Lower leg skin (tissue), 4 donors: ENCODE results near the gene SORCS2. TPM values are rescaled to one million over a fixed set of nuclear protein-coding genes. Genes with fewer than 3 reads are reported as not detected.

ENCODE experiments used
- DNase-seq, 2 donors: peaks; one replicate each; pipeline ENCODE4 v3.0.0-alpha.2; 2019; ENCODE audit warnings: low spot score in 2 of 2
- H3K4me3 ChIP-seq: fragments of 200-600 bp; sonication (generic); 2 replicates; pipeline ENCODE4 v1.5.1; 2017; ENCODE audit warnings: mild to moderate bottlenecking, low read depth; ENCODE audit not compliant: poor library complexity, severe bottlenecking
- POLR2A ChIP-seq, 2 donors: fragments of 450-650 bp; IDR thresholded peaks; one replicate each; pipeline ENCODE4 v1.6.1; 2016 to 2017; ENCODE audit warnings: antibody characterized with exemption in 2 of 2, mild to moderate bottlenecking in 1 of 2, moderate library complexity in 1 of 2
- WGBS, 2 donors: methylation state at CpG; one replicate each; pipeline ENCODE4 v1.1.5; 2018; 5-methylcytosine and 5-hydroxymethylcytosine counted together
- intact Hi-C: fragments of 100-400 bp; cut with DNase I; formaldehyde crosslinking; loops from one replicate; pipeline ENCODE4 v1.15.0; 2023; ENCODE audit warnings: low total_unique reads
- total RNA-seq, 4 donors: library from RNA; depleted of rRNA; stranded (reverse); fragments of >200 nt; gene quantifications; one replicate each; pipeline ENCODE4 v1.1.0, GENCODE V29; 2016
- TF ChIP-seq, protein P1 (sequence below), 3 donors: fragments of 450-650 bp; IDR thresholded peaks; one replicate each; pipeline ENCODE4 v1.5.1; 2016; ENCODE audit warnings: antibody characterized with exemption in 3 of 3, mild to moderate bottlenecking in 3 of 3, moderate library complexity in 2 of 3

Gene SORCS2
- total RNA-seq, 4 donors from 2014 or later = 1.1 to 6.4 (median 1.5) TPM

GRCh38 chr4:7398104-7398423 is 205.7 kb downstream of the SORCS2 start:
- H3K4me3 ChIP-seq = no peak overlapping the region
- 31 to 46% methylated on average over 6 of the region's 6 CpGs for WGBS, 2 donors
- TF ChIP-seq POLR2A (IDR thresholded peaks at IDR 0.05) = no peak
- TF ChIP-seq, protein P1, sequence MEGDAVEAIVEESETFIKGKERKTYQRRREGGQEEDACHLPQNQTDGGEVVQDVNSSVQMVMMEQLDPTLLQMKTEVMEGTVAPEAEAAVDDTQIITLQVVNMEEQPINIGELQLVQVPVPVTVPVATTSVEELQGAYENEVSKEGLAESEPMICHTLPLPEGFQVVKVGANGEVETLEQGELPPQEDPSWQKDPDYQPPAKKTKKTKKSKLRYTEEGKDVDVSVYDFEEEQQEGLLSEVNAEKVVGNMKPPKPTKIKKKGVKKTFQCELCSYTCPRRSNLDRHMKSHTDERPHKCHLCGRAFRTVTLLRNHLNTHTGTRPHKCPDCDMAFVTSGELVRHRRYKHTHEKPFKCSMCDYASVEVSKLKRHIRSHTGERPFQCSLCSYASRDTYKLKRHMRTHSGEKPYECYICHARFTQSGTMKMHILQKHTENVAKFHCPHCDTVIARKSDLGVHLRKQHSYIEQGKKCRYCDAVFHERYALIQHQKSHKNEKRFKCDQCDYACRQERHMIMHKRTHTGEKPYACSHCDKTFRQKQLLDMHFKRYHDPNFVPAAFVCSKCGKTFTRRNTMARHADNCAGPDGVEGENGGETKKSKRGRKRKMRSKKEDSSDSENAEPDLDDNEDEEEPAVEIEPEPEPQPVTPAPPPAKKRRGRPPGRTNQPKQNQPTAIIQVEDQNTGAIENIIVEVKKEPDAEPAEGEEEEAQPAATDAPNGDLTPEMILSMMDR (IDR thresholded peaks at IDR 0.05) = no peak
- intact Hi-C loops = no loop called here
- peak in 1 of 2 donors; percentile 70 for DNase-seq

DNA sequence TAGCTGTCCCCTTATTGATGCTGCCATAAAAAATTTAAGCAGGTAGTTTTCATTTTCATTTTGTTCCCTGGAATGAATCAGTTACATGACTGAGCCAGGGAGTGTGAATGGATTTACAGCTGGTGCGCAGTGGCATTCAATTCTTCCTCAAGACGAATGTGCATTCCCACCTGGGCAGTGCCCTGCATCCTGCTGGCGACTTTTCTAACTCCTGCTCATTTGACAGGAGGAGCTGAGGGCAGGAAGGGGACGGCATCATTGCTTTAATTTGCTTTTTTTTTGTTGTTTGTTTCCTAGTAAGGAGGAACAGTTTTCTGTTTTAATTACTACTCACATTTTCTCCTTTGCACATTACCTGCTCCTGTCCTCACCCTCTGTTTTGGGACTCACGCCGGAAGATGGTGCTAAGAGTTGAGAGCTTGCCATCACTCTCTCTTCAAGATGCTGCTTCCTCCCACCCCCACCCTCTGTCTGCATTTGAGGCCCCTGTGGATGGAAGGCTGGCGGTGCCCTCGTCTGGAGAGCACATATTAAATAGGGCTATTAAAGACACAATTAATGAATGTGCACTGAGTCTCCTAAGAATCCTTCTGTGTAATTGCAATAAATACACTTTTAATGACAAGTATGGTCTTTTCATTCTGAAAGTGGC is 206.6 kb downstream of the SORCS2 start:
- intact Hi-C loops = no loop called here
- no peak for TF ChIP-seq POLR2A (IDR thresholded peaks at IDR 0.05)
- TF ChIP-seq, protein P1 (IDR thresholded peaks at IDR 0.05) = no peak
- H3K4me3 ChIP-seq = no peak overlapping the region
- DNase-seq = no peak
- 70 to 77% methylated on average over 8 of the region's 8 CpGs for WGBS, 2 donors

DNA sequence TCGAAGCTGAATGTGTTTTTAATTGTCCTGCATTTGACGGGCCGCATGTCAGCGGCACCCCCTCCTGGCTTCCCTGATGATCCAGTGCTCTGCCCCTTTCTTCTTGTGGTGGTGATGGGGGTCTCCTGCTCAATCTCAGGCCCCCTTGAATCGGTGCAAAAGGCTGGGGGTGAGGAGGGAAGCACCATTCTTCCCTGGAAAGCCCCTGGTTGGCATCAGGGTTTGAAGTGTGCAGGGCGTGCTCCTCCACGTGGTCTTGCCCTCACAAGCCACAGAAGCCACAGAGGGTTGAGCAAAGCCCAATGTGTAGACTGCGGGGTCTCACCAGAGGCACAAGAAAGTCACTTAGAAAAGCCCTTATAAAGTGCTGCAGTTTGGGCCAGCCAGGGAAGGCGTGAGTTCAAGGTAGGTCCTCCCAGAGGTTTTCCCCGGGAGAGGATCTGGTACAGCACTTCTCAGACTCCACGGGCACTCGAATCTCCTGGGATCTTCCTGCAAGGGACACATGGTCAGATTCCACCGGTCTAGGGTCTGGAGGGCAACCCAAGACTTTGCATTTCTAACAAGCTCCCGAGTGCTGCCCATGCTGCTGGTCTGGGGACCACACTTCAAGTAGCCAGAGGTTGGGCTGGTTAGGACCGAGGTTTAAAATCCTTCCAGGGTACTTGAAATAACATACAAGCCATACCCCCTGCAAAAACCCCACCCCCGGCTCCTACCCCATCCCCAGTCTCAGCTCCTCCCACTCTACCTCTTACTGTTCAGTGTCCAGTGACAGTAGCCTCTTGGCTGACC is 207.3 kb downstream of the SORCS2 start:
- intact Hi-C loops = no loop called here
- 83 to 88% methylated on average over 16 of the region's 16 CpGs for WGBS, 2 donors
- DNase-seq = no peak
- no peak for TF ChIP-seq POLR2A (IDR thresholded peaks at IDR 0.05)
- TF ChIP-seq, protein P1 (IDR thresholded peaks at IDR 0.05) = no peak
- no peak overlapping the region for H3K4me3 ChIP-seq

GRCh38 chr4:7400671-7401298 is 208.4 kb downstream of the SORCS2 start:
- intact Hi-C loops = no loop called here
- no peak overlapping the region for H3K4me3 ChIP-seq
- TF ChIP-seq, protein P1 (IDR thresholded peaks at IDR 0.05) = no peak
- no peak for TF ChIP-seq POLR2A (IDR thresholded peaks at IDR 0.05)
- DNase-seq = no peak
- WGBS, 2 donors = 82 to 84% methylated on average over 2 of the region's 2 CpGs

GRCh38 chr4:7402526-7402925 is 210.2 kb downstream of the SORCS2 start:
- 38 to 56% methylated on average over 4 of the region's 4 CpGs for WGBS, 2 donors
- no peak for DNase-seq
- intact Hi-C loops = no loop called here
- TF ChIP-seq POLR2A (IDR thresholded peaks at IDR 0.05) = no peak
- TF ChIP-seq, protein P1 (IDR thresholded peaks at IDR 0.05) = no peak
- no peak overlapping the region for H3K4me3 ChIP-seq
